Endothelial cell of umbilical vein (primary cell): Measurements from ENCODE around the gene RAP1GAP2.

ENCODE experiments used
- JUN ChIP-seq: IDR thresholded peaks from 2 replicates; pipeline ENCODE4 v1.6.1; 2011; ENCODE audit warnings: borderline replicate concordance, low read depth; ENCODE audit not compliant: insufficient read length, insufficient read depth
- MYC ChIP-seq: IDR thresholded peaks from one replicate; pipeline ENCODE4 v1.6.1; 2011; ENCODE audit warnings: mild to moderate bottlenecking, low read depth, low read length
- POLR2A ChIP-seq: IDR thresholded peaks from 2 replicates; pipeline ENCODE4 v1.6.1; 2012; ENCODE audit warnings: low read depth, mild to moderate bottlenecking, control low read depth, low read length
- POLR2AphosphoS5 ChIP-seq: IDR thresholded peaks from 2 replicates; pipeline ENCODE4 v1.6.1; 2012; ENCODE audit warnings: low read depth, mild to moderate bottlenecking, control low read depth, low read length, moderate library complexity; ENCODE audit not compliant: insufficient read depth
- TF ChIP-seq, protein P1 (sequence below), 2 donors: IDR thresholded peaks; 1 replicate in 1 of 2; 2 replicates in 1 of 2; pipeline ENCODE4 v1.5.1; 2011; ENCODE audit warnings: low read length in 2 of 2, mild to moderate bottlenecking in 2 of 2, moderate library complexity in 2 of 2, control low read depth in 1 of 2, inconsistent platforms in 1 of 2, low read depth in 1 of 2; ENCODE audit not compliant: insufficient read depth in 1 of 2; ENCODE audit errors: extremely low read depth in 1 of 2
- TF ChIP-seq, protein P2 (sequence below): IDR thresholded peaks from 2 replicates; pipeline ENCODE4 v1.6.1; 2011; ENCODE audit not compliant: insufficient read depth, insufficient read length

DNA sequence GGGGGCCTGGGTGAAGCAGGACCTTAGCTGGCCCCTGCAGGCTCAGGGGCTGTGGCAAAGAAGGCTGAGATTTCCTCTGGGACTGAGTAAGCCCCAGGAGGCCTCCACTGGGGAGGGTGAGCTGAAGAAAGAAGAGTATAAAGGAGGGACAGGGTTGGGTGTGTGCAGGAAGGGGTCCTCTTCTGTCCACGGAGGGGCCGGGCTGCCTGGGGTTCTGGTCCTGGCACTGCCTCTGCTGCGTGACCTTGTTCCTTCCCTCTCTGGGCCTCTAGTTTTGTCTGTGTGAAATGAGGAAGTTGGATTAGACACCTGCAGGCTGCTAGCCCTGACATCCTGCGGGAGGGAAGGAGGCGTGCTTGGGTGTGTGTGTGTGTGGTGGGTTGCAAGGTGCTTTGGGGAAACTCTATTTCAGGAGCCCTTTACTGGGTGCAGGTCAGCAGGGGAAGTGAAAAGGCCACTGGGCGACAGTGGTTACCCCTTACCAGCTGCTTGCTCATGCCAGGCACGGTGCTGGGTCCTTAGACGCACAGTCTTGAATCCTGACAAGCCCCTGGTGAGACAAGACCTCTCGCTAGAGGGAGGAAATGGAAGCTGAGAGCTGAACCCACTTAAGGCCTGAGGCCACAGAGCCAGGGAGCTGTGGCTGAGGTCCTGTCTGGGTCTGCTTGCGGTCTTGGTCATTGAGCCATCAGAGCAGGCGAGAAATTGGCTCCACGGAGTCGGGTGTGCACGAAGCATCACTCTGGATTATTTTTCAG, 206.5 kb downstream of the RAP1GAP2 start:
- TF ChIP-seq POLR2AphosphoS5 (no peak), POLR2A (no peak), MYC (no peak), JUN (no peak)
- TF ChIP-seq, protein P1, sequence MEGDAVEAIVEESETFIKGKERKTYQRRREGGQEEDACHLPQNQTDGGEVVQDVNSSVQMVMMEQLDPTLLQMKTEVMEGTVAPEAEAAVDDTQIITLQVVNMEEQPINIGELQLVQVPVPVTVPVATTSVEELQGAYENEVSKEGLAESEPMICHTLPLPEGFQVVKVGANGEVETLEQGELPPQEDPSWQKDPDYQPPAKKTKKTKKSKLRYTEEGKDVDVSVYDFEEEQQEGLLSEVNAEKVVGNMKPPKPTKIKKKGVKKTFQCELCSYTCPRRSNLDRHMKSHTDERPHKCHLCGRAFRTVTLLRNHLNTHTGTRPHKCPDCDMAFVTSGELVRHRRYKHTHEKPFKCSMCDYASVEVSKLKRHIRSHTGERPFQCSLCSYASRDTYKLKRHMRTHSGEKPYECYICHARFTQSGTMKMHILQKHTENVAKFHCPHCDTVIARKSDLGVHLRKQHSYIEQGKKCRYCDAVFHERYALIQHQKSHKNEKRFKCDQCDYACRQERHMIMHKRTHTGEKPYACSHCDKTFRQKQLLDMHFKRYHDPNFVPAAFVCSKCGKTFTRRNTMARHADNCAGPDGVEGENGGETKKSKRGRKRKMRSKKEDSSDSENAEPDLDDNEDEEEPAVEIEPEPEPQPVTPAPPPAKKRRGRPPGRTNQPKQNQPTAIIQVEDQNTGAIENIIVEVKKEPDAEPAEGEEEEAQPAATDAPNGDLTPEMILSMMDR (IDR thresholded peaks at IDR 0.05; ENCODE audit: extremely low read depth in 1 of 2, insufficient read depth in 1 of 2, low read depth in 1 of 2, low read length in 2 of 2), result no peak
- TF ChIP-seq, protein P2, sequence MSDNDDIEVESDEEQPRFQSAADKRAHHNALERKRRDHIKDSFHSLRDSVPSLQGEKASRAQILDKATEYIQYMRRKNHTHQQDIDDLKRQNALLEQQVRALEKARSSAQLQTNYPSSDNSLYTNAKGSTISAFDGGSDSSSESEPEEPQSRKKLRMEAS, result no peak
